SW 1271 (cell line): ENCODE data around the gene MAGEA3.
"Not testable (repeated sequence)": the region's sequence is repeated elsewhere in the genome, so short reads cannot be mapped to it uniquely, and the experiment has no call there.

Experiments
- DNase-seq, 2 experiments: peaks; one replicate each; lab custom pipeline; 2025; lab: John Stamatoyannopoulos, UW

Gene MAGEA3, protein sequence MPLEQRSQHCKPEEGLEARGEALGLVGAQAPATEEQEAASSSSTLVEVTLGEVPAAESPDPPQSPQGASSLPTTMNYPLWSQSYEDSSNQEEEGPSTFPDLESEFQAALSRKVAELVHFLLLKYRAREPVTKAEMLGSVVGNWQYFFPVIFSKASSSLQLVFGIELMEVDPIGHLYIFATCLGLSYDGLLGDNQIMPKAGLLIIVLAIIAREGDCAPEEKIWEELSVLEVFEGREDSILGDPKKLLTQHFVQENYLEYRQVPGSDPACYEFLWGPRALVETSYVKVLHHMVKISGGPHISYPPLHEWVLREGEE

DNA sequence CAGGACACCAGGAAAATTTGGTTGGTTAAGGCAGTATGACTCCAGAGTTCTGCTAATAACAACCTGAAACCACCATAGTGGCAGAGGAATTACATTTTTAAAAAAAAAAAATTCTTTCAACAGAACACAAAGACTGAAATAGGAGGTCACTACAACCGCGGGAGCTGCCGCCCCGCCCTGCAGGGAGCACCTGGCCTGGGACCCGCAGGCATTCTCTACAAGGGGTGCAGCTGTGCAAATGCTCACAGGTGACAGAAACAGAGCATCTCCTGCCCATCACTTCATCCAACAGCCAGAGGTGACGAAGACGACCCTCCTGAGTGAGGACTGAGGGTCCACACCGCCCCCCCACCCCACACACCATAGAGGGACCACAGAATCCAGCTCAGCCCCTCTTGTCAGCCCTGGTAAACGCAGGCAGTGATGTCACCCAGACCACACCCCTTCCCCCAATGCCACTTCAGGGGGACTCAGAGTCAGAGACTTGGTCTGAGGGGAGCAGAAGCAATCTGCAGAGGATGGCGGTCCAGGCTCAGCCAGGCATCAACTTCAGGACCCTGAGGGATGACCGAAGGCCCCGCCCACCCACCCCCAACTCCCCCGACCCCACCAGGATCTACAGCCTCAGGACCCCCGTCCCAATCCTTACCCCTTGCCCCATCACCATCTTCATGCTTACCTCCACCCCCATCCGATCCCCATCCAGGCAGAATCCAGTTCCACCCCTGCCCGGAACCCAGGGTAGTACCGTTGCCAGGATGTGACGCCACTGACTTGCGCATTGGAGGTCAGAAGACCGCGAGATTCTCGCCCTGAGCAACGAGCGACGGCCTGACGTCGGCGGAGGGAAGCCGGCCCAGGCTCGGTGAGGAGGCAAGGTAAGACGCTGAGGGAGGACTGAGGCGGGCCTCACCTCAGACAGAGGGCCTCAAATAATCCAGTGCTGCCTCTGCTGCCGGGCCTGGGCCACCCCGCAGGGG, at the start of gene MAGEA3:
Gene MAGEA3 (plus strand): TSS at position 843 of the 980 bp plus-strand sequence. CDS start 2,039 bp downstream, outside the sequence.
- DNase-seq = not testable (repeated sequence)

- DNase-seq = no peak
Observed at GRCh38 chrX:152652060-152652459, 46.5 kb upstream of the MAGEA3 start.

- DNase-seq = no peak
Observed at GRCh38 chrX:152652467-152652866, 46.1 kb upstream of the MAGEA3 start.

GRCh38 chrX:152656087-152656486, 42.5 kb upstream of the MAGEA3 start:
- no peak for DNase-seq

DNA sequence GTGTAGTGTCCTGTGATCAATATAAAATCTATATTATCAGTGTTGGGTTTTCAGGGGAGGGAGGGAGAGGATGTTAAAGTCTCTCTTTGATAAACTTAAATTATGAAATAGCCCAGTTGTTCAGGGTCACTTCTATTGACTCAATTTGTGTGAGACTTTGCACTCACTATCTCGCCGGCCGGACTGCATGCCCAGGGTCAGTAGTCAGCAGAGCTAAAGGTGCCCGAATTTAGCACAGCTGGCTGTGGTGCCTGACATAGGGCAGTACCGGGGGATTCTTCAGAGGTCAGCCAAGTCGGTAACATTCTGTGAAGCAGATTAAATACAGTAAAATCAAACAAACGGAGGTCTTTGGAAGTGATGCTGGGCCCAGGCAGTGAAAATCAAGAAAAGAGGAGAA, 41.7 kb upstream of the MAGEA3 start:
- DNase-seq = no peak

- DNase-seq = no peak
Observed at GRCh38 chrX:152658302-152658701, 40.3 kb upstream of the MAGEA3 start.

DNA sequence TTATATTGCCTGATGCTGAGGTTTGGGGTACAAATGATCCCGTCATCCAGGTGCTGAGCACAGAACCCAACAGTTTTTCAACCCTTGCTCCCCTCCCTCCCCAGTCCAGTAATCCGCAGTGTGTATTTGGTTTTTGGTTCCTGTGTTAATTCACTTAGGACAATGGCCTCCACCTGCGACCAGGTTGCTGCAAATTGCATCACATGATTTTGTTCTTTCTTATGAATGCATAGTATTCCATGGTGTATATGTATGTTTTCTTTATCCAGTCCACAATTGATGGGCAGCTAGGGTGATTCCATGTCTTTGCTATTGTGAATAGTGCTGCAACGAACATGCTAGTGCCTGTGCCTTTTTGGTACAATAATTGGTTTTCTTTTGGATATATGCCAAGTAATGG, 35.5 kb upstream of the MAGEA3 start:
- DNase-seq = no peak

- DNase-seq = no peak
Observed at GRCh38 chrX:152674135-152674534, 24.5 kb upstream of the MAGEA3 start.

GRCh38 chrX:152674652-152675051, 23.9 kb upstream of the MAGEA3 start:
- DNase-seq = not testable (repeated sequence)

- DNase-seq = not testable (repeated sequence)
Observed at GRCh38 chrX:152681012-152681411, 17.6 kb upstream of the MAGEA3 start.

GRCh38 chrX:152700390-152700789, 1.8 kb downstream of the MAGEA3 start:
- not testable (repeated sequence) for DNase-seq

DNA sequence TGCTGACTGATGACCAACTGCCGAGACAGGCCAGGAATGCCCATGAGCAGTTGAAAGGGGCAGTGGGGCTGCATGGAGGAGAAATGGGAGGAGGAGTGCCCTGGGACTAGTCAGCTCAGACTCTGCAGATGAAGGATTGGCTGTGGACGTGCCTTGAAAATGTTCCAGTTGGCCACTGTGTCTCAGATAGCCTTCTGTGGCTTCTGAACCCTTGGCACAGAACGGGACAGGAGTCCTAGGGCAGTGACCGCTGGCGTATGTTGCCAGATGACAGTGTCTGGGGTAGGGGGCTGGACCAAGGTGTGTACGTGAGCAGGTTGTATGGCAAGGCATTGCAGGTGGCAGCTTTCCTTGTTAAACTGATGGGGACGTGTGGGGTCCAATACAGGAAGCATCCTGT, 7.9 kb downstream of the MAGEA3 start:
- DNase-seq = not testable (repeated sequence)

GRCh38 chrX:152709173-152709572, 10.6 kb downstream of the MAGEA3 start, which contains the start of gene CSAG2:
CSAG2 (minus strand) TSS chrX:152709273; CDS start chrX:152709112, 161 bp downstream.
- not testable (repeated sequence) for DNase-seq

DNA sequence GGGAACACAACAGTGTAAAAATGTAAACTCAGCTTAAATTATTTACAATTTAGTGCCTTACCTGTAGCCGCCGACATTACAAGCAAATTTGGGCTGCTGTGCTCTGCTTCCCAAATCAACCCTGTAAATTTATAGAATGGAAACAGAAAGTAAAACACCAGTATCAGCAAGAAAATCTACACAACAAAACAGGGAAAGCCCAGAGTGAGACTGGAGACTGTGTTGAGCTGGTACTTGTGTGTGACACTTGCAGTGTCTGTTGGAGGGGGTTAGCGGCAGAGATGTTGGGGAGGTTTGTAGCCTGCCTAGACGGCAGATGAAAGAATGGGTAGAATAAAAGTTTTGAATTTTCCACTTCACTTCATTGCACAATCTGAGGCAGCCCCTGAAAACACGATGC, 14.6 kb downstream of the MAGEA3 start:
- DNase-seq = not testable (repeated sequence)

- not testable (repeated sequence) for DNase-seq
Observed at GRCh38 chrX:152713815-152714787, 15.5 kb downstream of the MAGEA3 start, which contains the start of gene MAGEA2B. MAGEA2B (plus strand) TSS chrX:152714628; CDS start chrX:152717107, 2,479 bp downstream.

- DNase-seq = no peak
Observed at GRCh38 chrX:152725409-152725808, 26.8 kb downstream of the MAGEA3 start.

- DNase-seq = no peak
Observed at GRCh38 chrX:152733261-152733975, 34.8 kb downstream of the MAGEA3 start, which contains the start of the genes CSAG1 and MAGEA12. CSAG1 (minus strand) TSS chrX:152733721; CDS start chrX:152732460, 1,261 bp downstream. MAGEA12 (plus strand) TSS chrX:152733757; CDS start chrX:152736162, 2,405 bp downstream.

DNA sequence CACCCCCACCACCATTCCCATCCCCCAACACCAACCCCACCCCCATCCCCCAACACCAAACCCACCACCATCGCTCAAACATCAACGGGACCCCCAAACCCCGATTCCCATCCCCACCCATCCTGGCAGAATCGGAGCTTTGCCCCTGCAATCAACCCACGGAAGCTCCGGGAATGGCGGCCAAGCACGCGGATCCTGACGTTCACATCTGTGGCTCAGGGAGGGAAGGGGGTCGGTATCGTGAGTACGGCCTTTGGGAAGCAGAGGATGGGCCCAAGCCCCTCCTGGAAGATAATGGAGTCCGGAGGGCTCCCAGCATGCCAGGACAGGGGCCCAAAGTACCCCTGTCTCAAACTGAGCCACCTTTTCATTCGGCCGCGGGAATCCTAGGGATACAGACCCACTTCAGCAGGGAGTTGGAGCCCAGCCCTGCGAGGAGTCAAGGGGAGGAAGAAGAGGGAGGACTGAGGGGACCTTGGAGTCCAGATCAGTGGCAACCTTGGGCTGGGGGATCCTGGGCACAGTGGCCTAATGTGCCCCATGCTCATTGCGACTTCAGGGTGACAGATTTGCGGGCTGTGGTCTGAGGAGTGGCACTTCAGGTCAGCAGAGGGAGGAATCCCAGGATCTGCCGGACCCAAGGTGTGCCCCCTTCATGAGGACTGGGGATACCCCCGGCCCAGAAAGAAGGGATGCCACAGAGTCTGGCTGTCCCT, 35.7 kb downstream of the MAGEA3 start:
- DNase-seq = not testable (repeated sequence)

DNA sequence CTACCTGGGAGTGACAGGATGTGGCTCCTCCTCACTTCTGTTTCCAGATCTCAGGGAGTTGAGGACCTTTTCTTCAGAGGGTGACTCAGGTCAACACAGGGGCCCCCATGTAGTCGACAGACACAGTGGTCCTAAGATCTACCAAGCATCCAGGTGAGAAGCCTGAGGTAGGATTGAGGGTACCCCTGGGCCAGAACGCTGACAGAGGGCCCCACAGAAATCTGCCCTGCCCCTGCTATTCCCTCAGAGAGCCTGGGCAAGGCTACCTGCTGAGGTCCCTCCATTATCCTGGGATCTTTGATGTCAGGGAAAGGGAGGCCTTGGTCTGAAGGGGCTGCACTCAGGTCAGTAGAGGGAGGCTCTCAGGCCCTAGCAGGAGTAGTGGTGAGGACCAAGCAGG, 36.5 kb downstream of the MAGEA3 start:
- no peak for DNase-seq
